Caco-2 (cell line): ENCODE results near the gene BPIFA1. TPM values are rescaled to one million over a fixed set of nuclear protein-coding genes. Genes with fewer than 3 reads are reported as not detected.

Source experiments
- BruUV-seq: library from RNA; stranded (reverse); fragments of 400-500 nt; replicated peaks from 2 replicates; lab custom pipeline; 2021; lab: Mats Ljungman, UMichigan
- CTCF ChIA-PET: fragments of 300-600 bp; sonication (Branson Sonifier 250); formaldehyde crosslinking; loops from one replicate; lab custom pipeline; 2022; ENCODE audit warnings: antibody characterized with exemption; lab: Charles Lee
- POLR2A ChIA-PET: fragments of 300-600 bp; sonication (Branson Sonifier 250); formaldehyde crosslinking; loops from one replicate; lab custom pipeline; 2022; ENCODE audit warnings: antibody characterized with exemption; lab: Charles Lee
- DNase-seq, 2 experiments: peaks; one replicate each; pipeline versions ENCODE4 v3.0.0 to v3.0.0-alpha.2; 2020 to 2022
- H3K27me3 ChIP-seq: replicated peaks from 2 replicates; pipeline ENCODE4 v1.6.0; 2011; ENCODE audit warnings: low read length; ENCODE audit not compliant: control insufficient read depth, insufficient read depth
- H3K36me3 ChIP-seq: 2 replicates; pipeline ENCODE4 v1.5.1; 2011; ENCODE audit warnings: low read length; ENCODE audit not compliant: control insufficient read depth, insufficient read depth
- H3K4me1 ChIP-seq: fragments of 250-450 bp; sonication (Bioruptor Pico); 2 replicates; pipeline ENCODE4 v1.5.1; 2020; ENCODE audit warnings: mild to moderate bottlenecking
- H3K4me3 ChIP-seq: 2 replicates; pipeline ENCODE4 v1.5.1; 2011; ENCODE audit warnings: low read depth, mild to moderate bottlenecking, control low read depth, low read length
- H3K9me3 ChIP-seq: fragments of 250-450 bp; sonication (Bioruptor Pico); 2 replicates; pipeline ENCODE4 v1.5.1; 2020; ENCODE audit warnings: mild to moderate bottlenecking, moderate library complexity
- H3K27ac Mint-ChIP-seq: one replicate; pipeline ENCODE4 v1.8.0; 2022; ENCODE audit warnings: mixed read lengths; ENCODE audit not compliant: unreplicated experiment
- H3K27me3 Mint-ChIP-seq: one replicate; pipeline ENCODE4 v1.8.0; 2022; ENCODE audit warnings: mixed read lengths; ENCODE audit not compliant: insufficient read depth, unreplicated experiment
- H3K36me3 Mint-ChIP-seq: one replicate; pipeline ENCODE4 v1.8.0; 2022; ENCODE audit warnings: mild to moderate bottlenecking, mixed read lengths; ENCODE audit not compliant: insufficient read depth, unreplicated experiment
- H3K4me1 Mint-ChIP-seq: one replicate; pipeline ENCODE4 v1.8.0; 2022; ENCODE audit warnings: low read depth, mixed read lengths; ENCODE audit not compliant: unreplicated experiment
- H3K4me3 Mint-ChIP-seq: one replicate; pipeline ENCODE4 v1.8.0; 2022; ENCODE audit warnings: mild to moderate bottlenecking, moderate library complexity, mixed read lengths; ENCODE audit not compliant: unreplicated experiment
- H3K9me3 Mint-ChIP-seq: one replicate; pipeline ENCODE4 v1.8.0; 2022; ENCODE audit warnings: mixed read lengths; ENCODE audit not compliant: unreplicated experiment
- intact Hi-C: fragments of 100-400 bp; cut with micrococcal nuclease; formaldehyde crosslinking; loops from one replicate; pipeline ENCODE4 v1.10.0; 2022; ENCODE audit not compliant: unreplicated experiment
- total RNA-seq: library from RNA; stranded (reverse); gene quantifications from 2 replicates; pipeline ENCODE4 v1.2.3, GENCODE V29; 2022
- TF ChIP-seq, protein P1 (sequence below), 2 experiments: fragments of 200-600 bp in 1 of 2; IDR thresholded peaks; 1 replicate in 1 of 2; 2 replicates in 1 of 2; pipeline versions ENCODE4 v1.5.1 to v1.8.0; 2011 to 2022; ENCODE audit warnings: antibody characterized with exemption in 1 of 2, control low read depth in 1 of 2, inconsistent platforms in 1 of 2, low read depth in 1 of 2, low read length in 1 of 2, mild to moderate bottlenecking in 1 of 2, moderate library complexity in 1 of 2; ENCODE audit not compliant: insufficient read depth in 1 of 2, severe bottlenecking in 1 of 2, unreplicated experiment in 1 of 2

BPIFA1 gene
- total RNA-seq, 1 experiment from 2014 or later, result not detected

DNA sequence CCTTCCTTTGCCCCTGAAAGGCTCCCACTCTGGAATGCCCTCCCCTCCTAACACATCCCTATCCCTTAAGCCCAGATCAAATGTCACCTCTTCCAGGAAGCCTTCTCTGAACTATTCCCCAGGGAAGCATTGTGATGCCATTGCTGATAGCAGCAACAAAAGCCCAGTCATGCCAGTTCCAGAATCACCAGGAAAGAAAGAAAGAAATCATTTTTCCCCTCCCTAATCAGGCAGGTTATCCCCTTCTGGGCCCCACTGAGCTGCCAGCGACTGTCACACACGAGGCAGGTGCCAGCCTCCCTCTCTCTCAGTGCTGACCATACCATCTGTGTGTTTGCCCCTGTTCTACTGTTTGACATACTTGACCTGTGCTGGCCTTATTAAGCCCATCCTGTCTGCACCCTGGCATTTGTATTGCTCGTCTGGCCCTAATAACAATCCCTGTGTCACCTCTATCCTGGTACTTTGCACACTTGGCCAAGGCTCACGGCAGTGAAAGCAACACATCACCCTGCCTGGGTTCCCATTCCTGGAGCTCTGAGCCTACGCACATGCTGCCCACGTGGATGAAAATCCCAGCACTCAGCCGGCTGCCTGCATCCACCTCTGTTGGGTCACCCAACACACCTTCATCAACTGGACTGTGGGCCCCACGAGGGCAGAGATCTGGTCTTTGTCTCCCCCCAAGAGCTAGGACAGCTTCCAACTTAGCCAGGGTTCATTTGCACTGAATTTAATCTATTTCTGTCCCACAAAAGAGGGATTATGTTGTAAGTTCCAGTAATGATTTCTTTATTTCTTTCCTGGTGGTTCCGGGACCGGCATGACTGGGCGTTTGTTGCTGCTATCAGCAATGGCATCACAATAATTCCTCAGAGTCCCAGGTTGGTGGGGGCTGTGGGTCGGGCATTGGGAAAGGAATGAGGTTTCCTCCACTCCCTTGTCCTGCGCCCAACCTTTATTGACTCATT, 42.0 kb downstream of the BPIFA1 start:
- CTCF ChIA-PET, result no interaction called here
- H3K4me3 ChIP-seq, result no peak overlapping the region

DNA sequence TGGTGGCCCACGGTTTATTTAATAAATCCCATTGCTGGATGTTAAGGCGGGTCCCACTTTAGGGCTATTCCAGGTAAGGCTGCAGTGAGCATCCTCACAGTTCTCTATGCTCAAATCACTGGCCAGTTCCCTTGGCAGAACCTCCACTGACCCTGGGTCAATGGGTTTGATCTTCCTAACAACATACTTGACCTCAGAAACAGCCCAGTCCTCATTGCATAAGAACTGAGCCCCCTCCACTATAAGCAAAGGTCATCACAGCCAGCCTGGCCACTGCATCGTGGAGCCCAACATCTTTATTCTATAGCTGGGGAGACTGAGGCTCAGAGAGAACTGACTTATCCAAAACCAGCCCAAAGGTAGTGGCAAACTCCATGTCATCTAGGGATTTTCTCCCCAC, 42.9 kb downstream of the BPIFA1 start:
- intact Hi-C loops, result no loop called here
- Histone ChIP-seq H3K4me1 (no peaks in the 10 kb centered on the region), H3K9me3 (no peaks in the 10 kb centered on the region), H3K27me3 (no peaks in the 10 kb centered on the region; the same call in 1 of the 2 replicates), H3K36me3 (no peaks in the 10 kb centered on the region), H3K4me3 (no peak overlapping the region)
- H3K4me1 Mint-ChIP-seq, result peaks cover 5% of the 10 kb centered on the region
- no peaks in the 10 kb centered on the region for H3K9me3 Mint-ChIP-seq
- H3K27ac Mint-ChIP-seq, result no peak overlapping the region
- no TSS peak for BruUV-seq
- DNase-seq, result peak in 1 of 2 experiments; percentile 17
- no peak overlapping the region for H3K4me3 Mint-ChIP-seq
- peaks cover 10% of the 10 kb centered on the region for H3K27me3 Mint-ChIP-seq
- POLR2A ChIA-PET, result no interaction called here
- TF ChIP-seq, protein P1, sequence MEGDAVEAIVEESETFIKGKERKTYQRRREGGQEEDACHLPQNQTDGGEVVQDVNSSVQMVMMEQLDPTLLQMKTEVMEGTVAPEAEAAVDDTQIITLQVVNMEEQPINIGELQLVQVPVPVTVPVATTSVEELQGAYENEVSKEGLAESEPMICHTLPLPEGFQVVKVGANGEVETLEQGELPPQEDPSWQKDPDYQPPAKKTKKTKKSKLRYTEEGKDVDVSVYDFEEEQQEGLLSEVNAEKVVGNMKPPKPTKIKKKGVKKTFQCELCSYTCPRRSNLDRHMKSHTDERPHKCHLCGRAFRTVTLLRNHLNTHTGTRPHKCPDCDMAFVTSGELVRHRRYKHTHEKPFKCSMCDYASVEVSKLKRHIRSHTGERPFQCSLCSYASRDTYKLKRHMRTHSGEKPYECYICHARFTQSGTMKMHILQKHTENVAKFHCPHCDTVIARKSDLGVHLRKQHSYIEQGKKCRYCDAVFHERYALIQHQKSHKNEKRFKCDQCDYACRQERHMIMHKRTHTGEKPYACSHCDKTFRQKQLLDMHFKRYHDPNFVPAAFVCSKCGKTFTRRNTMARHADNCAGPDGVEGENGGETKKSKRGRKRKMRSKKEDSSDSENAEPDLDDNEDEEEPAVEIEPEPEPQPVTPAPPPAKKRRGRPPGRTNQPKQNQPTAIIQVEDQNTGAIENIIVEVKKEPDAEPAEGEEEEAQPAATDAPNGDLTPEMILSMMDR (IDR thresholded peaks at IDR 0.05; ENCODE audit: insufficient read depth in 1 of 2, low read depth in 1 of 2, low read length in 1 of 2, severe bottlenecking in 1 of 2, unreplicated experiment in 1 of 2), result no peak
- H3K36me3 Mint-ChIP-seq, result no peaks in the 10 kb centered on the region
- CTCF ChIA-PET, result interaction anchor here (1.0 kb wide), 1 partner anchor 9 kb away, joined by 6 read pairs; no protein-coding TSS in a partner anchor

More for the DNA sequence above, 42.0 kb downstream of the BPIFA1 start:
- Mint-ChIP-seq H3K36me3 (no peaks in the 10 kb centered on the region), H3K27me3 (peaks cover 12% of the 10 kb centered on the region), H3K9me3 (no peaks in the 10 kb centered on the region), H3K27ac (no peak overlapping the region), H3K4me1 (peaks cover 5% of the 10 kb centered on the region), H3K4me3 (no peak overlapping the region)
- Histone ChIP-seq H3K27me3 (no peaks in the 10 kb centered on the region; the same call in 1 of the 2 replicates), H3K4me1 (no peaks in the 10 kb centered on the region), H3K36me3 (no peaks in the 10 kb centered on the region), H3K9me3 (no peaks in the 10 kb centered on the region)
- no TSS peak for BruUV-seq
- peak in 1 of 2 experiments; percentile 39 for DNase-seq
- TF ChIP-seq, protein P1 (IDR thresholded peaks at IDR 0.05; ENCODE audit: insufficient read depth in 1 of 2, low read depth in 1 of 2, low read length in 1 of 2, severe bottlenecking in 1 of 2, unreplicated experiment in 1 of 2), result no peak
- intact Hi-C loops, result no loop called here
- POLR2A ChIA-PET, result no interaction called here

DNA sequence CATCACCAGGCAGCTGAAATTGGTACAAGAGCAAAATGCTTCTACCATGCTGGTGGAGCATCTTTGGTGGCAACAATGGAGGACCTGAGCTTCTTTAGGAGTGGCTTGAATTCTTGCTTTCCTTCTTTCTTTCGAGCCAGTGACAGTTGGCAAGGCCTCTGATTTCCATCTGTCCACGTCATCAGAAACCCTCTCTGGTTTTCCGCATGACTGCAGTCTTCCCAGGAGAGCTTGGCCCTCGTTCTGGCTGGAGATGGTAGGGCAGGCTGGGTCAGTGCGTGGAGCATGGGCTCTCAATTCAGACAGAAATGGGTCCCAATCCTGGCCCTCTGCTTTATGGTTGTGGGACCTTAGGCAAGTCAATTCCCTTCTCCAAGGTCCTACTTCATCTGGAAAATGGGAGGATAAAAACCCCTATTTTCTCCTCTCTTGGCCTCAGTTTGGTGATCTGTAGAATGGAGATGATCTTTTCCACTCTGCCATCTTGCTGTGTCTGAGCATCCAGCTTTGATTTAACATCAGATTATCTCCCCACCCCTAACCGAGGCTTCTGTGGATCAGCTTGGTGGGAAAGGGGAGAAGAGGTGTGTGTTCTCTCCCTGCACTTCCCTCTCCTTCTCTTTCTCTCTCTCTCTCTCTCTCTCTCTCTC, 43.6 kb downstream of the BPIFA1 start:
- no TSS peak for BruUV-seq
- Histone ChIP-seq H3K4me1 (no peaks in the 10 kb centered on the region), H3K36me3 (no peaks in the 10 kb centered on the region), H3K9me3 (no peaks in the 10 kb centered on the region), H3K27me3 (no peaks in the 10 kb centered on the region; the same call in 1 of the 2 replicates), H3K4me3 (no peak overlapping the region)
- H3K4me1 Mint-ChIP-seq, result peaks cover 5% of the 10 kb centered on the region
- ChIA-PET CTCF (interaction anchor here (1.0 kb wide), 1 partner anchor 9 kb away, joined by 6 read pairs; no protein-coding TSS in a partner anchor), POLR2A (no interaction called here)
- H3K9me3 Mint-ChIP-seq, result no peaks in the 10 kb centered on the region
- no peak overlapping the region for H3K27ac Mint-ChIP-seq
- peak in 1 of 2 experiments; percentile 28 for DNase-seq
- H3K36me3 Mint-ChIP-seq, result no peaks in the 10 kb centered on the region
- peaks cover 10% of the 10 kb centered on the region for H3K27me3 Mint-ChIP-seq
- TF ChIP-seq, protein P1 (IDR thresholded peaks at IDR 0.05; ENCODE audit: insufficient read depth in 1 of 2, low read depth in 1 of 2, low read length in 1 of 2, severe bottlenecking in 1 of 2, unreplicated experiment in 1 of 2), result no peak
- intact Hi-C loops, result no loop called here
- H3K4me3 Mint-ChIP-seq, result no peak overlapping the region
